Activated CD4-positive, alpha-beta T cell treated with anti-CD3 and anti-CD28 coated beads, Interleukin-2, amount 50 U/mL, for 48 hours (primary cell): Measurements from ENCODE around the gene SRR.

Source experiments
- DNase-seq, 2 experiments: peaks; one replicate each; pipeline ENCODE4 v3.0.0-alpha.2; 2020

SRR gene

DNA sequence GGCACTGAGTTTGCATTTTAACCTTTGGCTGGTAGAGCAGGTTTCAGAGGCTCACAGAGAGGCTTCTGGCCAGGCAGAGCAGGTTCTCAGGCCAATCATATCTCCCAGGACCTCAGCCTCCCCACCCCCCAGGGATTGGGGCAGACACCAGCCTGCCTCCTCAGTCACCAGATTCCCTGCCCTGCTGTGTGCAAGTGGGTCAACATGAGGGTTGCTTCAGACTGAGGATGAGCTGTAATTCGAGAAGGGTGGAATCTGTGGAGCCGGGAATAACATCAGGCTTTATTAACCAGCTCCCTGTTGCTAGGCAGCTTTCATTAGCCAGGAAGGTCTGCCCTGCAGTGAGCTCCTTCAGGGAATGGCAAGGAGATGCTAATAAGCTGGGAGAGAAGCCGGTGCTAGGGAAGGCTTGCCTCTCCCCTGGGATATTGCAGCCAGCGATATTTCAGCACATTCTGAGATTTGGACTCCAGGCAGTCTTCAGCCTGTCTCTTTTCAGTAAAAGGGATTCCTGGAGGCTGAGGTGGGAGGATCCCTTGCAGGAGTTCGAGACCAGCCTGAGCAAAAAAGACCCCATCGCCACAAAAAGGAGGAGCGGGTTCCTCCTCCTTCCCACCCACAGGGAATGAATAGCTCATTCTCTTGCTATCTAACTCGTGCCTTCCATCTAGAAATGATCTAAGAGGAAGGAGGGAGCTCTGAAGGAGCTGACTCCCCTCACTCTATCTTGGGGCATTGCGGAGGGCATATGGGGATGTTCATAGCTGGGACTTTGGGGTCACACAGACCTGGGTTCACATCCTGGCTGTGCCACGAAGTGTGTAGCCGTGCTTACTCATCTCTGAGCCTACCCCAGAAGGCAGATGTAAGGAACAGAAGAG, 44.3 kb downstream of the SRR start:
- DNase-seq, result no peak

DNA sequence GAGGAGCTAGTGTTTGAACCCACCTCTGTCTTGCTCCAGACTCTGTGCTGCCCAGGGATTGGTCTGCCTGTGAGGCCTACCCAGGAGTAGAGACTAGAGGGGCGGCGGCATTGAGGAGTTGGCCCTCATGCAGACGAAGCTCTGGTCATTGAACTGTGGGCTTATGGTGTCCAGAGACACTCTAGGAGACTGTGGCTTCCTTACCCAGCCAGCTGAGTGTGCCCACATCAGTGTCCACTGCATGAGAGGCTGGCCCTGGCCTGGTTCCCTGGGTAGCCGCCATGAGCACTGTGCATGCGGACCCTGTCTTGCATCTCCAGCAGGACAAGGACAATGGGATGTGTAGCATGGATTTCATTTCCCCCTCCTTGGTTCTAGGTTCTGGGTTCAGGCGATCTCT, 47.5 kb downstream of the SRR start:
- no peak for DNase-seq

DNA sequence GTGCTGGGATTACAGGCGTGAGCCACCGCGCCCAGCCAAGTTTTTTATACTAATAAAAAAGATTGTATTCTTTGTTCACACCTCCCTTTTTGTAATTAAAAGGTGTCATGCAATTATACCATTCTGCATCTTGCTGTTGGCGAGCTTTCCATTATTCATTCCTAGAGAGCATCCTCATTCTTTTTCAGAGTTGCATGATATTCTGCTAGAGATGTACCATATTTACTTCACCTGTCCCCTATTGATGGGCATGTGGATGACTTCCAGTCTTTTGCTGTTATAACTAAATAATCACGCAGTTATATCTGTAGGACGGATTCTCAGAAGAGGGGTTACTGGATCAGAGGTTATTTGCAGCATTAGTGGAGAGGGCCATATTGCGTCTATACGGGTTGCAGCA, 50.6 kb downstream of the SRR start:
- no peak for DNase-seq

DNA sequence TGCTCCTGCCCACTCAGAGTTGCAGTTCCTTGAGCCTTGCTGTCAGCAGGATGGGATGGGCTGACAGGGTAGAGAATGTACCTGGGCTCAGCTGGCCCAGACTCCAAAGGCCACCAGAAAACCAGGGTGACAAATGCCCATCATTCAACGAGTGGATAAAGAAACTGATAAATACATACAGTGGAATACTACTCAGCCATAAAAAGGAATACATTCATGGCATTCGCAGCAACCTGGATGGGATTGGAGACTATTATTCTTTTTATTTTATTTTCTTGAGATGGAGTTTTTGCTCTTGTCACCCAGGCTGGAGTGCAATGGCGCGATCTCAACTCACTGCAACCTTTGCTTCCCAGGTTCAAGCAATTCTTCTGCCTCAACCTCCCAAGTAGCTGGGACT, 53.5 kb downstream of the SRR start:
- DNase-seq, result no peak

DNA sequence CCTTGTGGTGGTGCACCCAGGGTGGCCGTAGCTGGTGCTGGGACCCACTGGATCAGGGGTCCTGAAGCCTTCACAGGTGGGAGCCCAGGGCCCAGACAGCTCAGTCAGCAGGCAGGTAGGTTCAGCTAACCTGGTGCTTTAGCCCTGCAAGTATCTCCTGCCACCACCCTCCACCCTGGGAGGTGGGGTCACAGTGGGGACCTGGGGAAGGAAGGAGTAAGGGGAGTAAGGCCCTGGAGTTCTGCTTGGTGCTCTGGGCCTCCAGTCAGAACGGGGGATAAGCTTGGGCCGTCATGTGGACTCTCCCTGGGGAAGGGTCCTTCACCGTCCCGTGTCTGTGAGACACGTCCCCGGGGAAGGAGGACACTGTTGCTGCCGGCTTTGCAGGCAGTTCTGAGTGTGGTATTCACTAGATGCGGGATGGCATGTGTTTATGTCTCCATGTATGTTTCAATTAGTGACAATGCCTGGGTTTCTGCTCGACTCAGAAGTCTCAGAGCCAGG, 54.2 kb downstream of the SRR start:
- no peak for DNase-seq

DNA sequence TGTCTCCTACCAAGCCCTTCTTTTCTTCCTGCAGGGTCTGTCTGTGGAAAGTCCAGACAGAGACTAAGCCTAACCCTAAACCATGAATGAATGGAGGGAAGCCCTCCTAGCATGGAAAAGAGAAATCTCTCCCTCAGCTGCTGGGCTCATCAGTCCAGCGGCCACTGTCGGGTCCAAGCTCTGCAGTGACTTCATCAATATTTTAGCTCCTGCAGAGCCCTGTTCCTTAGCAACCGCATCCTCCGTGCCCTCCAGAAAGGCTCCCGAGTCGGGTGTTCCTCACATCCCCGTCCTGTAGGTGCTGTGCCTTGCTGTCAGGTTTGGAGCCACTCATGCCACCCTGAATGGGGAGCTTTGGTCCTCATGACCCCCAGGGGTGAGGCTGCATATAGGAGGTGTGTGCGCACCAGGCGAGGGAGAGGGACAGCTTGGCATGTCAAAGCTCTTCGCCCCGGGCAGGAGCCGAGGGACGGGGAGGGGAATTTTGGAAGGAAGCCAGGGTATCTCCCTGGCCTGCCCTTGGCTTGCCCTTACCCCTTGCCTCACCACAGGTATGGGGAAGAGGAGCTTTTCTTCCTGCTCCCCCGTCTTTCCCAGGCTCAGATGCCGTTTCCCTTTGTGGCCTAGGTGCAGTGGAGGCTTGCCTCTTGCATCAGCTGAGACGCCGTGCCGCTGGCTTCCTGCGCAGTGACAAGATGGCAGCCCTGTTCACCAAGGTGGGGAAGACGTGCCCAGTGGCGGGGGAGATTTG, 57.4 kb downstream of the SRR start:
- no peak for DNase-seq

DNA sequence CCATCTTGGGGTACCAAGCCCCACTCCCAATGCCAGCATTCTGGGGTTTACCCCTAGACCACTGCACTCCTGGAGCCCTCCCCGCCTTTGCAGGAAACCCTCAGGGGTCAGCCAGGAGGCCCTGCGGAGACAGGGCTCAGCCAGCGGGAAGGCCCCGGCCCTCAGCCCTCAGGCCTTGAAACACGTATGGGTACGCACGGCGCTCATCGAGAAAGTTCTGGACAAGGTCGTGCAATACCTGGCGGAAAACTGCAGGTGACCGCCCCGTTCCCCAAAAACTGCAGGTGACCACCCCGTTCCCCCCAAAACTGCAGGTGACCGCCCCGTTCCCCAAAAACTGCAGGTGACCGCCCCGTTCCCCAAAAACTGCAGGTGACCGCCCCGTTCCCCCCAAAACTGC, 58.3 kb downstream of the SRR start:
- no peak for DNase-seq

DNA sequence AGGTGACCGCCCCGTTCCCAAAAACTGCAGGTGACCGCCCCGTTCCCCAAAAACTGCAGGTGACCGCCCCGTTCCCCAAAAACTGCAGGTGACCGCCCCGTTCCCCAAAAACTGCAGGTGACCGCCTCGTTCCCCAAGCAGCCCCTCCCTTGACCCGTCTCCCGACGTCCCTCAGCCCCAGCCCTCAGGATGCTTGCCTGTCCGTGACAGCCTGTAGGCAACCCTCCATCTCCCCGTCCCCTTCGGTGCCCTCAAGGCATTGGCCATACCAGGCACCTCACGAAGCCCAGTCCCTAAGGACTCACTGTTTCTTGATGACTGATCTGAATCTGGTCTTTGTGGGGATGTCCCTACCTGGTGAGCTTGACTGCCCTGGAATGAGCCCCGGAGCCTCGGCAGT, 58.7 kb downstream of the SRR start:
- DNase-seq, result no peak

DNA sequence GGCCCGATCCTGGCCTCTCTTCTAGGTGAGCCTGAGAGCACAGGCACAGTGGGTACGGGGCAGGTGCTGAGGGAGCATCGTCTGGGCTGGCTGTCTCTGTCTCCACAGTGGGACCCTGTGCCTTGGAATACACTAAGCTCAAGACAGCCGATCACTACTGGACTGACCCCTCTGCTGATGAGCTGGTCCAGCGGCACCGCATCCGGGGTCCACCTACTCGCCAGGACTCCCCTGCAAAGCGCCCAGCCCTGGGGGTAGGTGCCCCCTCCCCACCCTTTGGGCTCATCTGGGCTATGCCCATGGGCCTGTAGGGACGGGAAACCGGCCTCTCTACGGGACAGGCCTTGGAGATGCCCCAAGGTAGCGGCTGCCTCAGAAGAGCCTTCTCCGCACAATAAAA, 59.1 kb downstream of the SRR start:
- DNase-seq, result no peak

DNA sequence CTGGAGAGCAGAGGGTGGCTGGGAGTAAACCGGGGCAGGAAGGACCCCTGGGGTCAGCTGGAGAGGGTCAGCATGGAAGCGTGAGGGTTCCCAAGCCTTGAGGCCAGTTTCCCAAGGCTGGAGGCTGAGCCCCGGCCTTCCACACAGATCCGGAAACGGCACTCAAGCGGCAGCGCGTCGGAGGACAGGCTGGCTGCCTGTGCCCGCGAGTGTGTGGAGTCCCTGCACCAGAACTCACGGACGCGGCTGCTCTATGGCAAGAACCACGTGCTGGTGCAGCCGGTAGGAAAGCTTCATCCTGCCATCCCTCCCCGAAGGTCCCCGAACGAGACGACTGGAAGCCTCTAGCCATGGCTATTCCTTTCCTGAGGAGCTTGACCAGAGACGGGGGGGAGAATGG, 59.6 kb downstream of the SRR start:
- no peak for DNase-seq

DNA sequence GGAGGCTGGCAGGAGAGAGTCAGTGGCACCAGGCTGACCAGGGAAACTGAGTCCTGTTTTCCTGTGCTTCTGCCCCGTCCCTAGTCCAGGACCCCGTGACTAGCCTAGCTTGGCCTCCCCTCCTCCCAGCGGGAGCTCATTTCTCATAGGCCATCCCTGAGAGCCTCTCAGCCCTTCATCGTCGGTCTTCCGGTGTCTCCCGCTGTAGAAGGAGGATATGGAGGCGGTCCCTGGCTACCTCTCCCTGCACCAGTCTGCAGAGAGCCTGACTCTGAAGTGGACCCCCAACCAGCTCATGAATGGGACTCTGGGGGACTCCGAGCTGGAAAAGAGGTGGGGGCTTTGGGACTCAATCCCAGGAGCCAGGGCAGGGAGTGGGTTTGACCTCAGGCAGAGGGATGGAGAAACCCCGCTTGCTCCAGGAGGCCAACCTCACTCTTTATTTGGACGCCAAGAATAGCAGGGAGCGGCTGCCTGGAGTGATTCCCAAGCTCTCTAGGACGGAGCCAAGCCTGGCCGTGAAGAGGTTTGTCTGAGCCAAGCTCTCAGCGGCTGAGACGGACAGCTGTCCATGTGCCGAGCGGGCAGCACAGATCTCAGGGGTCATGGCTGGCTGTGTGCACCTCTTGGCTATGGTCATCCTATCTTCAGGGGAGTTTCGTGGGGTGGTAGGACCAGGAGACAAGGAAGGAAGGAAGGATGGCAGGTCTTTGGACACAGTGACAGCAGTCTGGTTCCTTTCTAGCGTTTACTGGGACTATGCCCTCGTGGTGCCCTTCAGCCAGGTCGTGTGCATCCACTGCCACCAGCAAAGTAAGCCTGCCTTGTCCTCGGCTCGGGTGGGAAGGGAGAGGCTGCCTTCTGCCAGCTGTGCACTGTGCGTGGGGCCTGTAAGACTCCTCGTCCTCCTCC, 60.4 kb downstream of the SRR start:
- no peak for DNase-seq

DNA sequence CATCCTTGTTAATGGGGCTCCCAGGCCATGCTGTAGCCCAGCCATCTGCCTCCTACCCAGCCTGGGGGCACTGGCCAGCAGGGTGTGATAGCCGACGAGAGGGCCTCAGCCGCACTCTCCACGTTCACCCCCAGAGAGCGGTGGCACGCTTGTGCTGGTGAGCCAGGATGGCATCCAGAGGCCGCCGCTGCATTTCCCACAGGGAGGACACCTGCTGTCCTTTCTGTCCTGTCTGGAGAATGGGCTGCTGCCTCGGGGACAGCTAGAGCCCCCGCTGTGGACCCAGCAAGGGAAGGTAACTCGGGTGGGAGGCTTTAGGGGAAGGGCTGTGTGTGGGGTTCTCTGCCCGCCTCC, 61.0 kb downstream of the SRR start:
- DNase-seq, result no peak

DNA sequence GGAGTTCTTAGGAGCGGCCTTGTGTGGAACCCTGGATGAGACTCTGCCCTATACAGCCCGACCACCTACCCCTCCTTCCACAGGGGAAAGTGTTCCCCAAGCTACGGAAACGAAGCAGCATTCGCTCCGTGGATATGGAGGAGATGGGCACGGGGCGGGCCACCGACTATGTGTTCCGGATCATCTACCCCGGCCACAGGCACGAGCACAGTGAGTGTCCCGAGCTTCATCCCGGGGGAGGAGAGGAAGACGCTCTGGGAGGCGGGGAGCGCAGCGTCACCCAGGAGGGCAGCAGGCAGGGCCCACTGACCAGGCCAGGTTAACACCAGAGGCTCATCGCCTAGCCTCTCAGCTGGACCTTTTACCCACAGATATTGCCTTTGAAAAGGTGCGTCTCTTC, 61.4 kb downstream of the SRR start:
- no peak for DNase-seq

DNA sequence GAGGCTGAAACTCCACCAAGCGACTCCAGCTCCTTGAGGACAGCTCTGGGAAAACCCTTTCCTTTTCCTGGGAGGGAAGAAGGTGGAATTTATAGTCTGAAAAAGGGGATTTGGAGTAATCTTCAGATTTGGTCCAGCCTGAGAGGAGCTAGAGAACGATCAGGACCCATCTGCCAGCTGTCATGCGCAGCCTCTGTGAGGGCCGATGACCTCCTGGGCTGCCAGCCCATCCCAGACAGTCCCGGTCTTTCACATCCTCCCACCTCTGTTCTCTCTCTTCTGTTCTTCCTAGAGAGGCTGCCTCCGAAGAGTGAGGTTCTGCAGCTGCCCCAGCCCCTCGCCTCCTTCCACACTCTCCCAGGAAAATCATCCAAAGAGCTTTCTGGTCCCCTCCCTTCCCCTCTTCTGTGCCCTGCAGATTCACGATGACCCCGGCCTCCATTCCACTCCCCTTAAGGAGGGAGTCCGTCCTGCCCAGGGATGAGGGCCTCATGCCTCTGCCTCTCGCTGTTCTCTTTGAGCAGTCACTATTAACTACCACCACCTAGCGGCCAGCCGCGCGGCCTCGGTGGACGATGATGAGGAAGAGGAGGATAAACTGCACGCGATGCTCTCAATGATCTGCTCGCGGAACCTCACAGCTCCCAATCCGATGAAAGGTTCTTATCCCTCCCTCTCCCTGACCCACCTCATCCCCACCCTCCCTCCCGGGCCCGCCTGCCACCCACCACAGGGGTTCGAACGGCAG, 63.2 kb downstream of the SRR start:
- DNase-seq, result no peak

DNA sequence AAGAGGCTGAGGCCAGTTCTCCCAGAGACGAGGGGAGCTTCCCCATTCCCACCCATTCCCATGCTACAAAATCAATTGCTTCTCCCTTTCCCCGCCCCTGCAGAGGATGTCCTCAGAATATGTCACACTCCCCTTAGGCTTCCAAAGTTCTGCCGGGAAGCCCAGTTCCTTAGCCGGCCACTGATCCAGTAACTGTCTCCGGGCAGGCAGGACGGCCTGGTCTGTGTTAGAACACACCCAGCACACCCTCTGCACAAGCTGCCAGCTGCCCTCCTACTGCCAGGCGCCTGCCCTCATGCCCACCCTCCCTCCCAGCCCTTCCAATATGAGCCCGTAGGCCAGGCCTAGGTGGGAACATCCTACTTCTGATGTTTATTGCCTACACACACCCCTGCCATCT, 64.6 kb downstream of the SRR start:
- no peak for DNase-seq

DNA sequence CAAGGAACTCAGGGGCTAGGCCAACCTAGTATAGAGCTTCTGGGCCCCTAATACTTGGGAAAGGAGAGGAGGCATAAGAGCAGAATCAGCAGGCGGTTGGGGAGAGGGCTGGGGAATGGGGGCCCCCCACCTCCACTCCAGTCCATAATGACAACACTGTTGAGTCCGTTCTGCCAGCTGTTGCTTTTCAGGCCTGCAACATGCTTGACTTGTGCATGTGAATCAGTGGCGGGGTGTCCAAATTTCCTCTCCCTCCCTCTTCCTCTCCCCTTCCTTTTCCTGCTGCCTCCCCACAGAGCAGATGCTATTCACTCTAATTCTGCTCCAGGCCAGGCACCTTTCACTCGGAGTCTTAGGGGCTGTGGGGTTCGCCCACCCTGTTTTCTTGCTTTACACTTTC, 65.3 kb downstream of the SRR start:
- no peak for DNase-seq

DNA sequence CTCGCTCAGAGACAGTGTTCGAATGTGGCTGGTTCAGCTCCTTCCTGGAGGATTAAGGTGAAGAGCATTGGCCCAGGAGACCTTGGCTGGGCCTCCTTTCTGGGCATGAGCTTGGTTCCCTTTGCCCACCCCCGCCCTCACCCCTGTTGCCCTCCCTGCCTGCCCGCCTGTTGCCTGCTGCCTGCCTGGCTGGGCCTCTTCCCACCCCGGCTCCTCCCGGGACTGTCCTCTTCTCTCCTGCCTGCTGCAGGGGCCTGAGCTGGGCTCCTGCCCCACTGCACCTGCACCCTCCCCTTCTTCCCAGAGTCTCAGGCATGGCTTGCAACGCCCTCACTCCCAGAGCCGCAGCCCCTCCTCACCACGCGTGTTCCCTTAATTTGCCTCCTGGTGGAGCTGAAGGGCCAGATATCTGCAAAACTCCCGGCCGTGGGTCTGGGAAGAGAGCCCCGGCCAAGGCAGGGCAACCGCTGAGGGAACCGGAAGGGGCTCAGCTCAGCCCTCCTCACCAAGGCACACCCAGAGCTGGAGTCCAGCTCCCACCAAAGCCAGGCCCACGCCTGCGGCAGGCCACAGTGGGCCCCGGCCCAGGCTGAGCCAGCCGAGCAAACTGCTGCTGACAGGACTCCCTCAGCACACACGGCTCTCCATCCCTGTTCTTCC, 65.9 kb downstream of the SRR start:
- DNase-seq, result no peak

DNA sequence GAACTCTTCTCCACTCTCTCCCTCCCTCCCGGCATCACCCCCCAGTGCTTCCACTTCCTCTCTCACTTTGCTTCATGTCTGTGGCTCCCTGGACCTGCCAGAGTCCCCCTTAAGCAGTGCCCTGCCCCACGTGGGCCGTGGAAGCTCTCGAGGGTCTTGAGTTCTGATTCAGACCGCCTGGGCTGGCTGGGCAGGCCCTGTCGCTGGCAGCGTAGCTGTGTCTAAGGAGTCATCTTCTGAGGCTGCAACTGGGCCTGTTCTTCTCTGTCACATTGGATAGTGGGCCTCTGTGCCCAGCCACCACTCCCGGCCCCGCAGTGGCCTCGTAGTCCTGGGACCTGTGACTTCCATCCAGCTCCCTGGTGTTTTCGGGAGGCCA, 66.5 kb downstream of the SRR start:
- DNase-seq, result no peak

DNA sequence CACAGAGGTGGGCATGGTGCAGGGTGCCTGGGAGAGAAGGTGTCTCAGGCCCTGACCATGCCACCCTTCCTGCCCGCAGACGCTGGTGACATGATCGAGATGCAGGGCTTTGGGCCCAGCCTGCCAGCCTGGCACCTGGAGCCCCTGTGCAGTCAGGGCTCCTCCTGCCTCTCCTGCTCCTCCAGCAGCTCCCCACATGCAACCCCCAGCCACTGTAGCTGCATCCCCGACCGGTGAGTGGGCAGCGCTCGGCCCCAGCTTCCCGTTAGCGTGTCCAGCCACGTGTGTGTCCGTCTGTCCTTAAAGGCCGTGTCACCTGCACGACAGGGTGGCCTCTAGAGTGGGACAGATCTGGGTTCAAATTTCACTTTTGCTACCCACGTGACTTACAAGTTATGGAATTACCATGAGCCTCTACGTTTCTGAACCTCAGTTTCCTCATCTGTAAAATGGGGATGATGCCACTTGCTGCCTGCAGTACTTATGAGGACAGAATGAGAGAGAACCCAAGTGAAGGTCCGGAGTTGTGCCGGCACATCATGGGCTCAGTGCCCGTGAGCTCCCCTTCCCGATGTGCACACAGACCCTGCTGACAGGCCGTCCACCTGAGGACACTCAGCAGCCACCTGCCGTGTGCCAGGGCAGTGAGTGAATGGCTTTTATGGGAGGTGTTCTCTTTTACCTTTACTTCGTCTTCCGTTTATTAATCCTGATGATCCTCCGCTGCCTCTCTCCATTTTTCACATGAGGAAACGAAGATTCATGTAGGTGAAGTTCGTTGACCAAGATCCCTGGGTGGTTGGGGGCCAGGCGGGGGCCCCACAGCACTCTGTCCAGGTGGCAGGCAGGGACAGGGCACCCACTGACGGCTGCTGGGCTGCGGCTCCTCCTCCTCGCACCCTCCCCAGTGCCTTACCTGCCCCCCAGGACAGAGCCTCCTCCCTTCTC, 67.7 kb downstream of the SRR start:
- DNase-seq, result no peak

DNA sequence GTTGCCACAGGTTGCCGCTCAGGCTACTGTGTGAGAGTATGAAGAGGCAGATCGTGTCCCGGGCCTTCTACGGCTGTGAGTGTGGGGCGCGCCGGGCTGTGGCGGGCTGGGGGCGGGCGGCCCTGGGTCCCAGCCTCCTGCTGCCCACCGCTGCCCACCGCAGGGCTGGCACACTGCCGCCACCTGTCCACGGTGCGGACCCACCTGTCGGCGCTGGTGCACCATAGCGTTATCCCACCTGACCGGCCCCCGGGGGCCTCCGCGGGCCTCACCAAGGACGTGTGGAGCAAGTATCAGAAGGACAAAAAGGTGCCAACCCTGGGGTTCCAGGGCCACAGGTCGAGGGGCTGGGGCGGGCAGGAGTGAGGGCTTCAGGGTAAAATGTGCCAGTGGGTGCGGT, 68.4 kb downstream of the SRR start:
- DNase-seq, result no peak

DNA sequence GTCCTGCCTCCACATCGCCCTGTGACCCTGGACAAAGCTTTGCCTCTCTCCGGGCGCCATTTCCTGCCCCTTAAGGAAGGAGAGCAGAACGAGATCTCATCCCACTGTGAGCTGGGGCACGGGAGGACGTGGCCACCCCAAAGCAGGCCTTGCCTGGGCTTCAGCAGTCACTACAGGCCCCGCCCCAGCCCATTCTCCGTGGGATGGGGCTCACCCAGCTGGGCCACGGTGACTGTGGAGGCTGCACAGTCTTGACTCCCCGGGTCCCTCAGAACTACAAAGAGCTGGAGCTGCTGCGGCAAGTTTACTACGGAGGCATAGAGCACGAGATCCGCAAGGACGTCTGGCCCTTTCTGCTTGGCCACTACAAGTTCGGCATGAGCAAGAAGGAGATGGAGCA, 68.9 kb downstream of the SRR start:
- DNase-seq, result no peak
